GM21825 (cell line): ENCODE data around the gene EFHC1.

ENCODE experiments used
- ATAC-seq: cut with Tn5 transposase; IDR thresholded peaks from one replicate; pipeline ENCODE4 v1.9.1; 2021; ENCODE audit warnings: mild to moderate bottlenecking, moderate library complexity; ENCODE audit not compliant: unreplicated experiment

Gene EFHC1

GRCh38 chr6:52537001-52537753 is 117.0 kb downstream of the EFHC1 start:
- peak; percentile 66 for ATAC-seq

- no peak for ATAC-seq
These were observed 118.2 kb downstream of the EFHC1 start for GRCh38 chr6:52538252-52538900.

DNA sequence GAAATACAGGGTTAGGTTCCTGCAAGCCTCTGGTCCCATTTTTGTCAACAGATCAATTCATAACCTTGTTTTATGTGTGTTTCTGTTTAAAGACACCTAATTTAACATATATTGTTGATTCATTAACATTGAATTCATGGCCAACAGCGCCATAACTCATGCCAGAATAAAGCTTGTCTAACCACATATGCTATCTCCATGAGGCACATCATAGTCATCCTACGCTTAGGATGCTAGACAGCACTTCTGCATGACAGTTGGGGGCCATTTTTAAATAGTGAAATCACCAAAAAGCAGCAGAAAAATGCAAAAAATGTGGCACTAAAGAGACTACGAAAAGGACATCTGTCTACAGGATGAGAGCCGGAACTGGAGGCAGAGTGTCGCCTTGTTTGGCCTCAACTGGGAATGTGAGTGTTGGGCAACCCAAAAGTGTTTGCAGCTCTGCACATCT is 118.8 kb downstream of the EFHC1 start:
- ATAC-seq = no peak

DNA sequence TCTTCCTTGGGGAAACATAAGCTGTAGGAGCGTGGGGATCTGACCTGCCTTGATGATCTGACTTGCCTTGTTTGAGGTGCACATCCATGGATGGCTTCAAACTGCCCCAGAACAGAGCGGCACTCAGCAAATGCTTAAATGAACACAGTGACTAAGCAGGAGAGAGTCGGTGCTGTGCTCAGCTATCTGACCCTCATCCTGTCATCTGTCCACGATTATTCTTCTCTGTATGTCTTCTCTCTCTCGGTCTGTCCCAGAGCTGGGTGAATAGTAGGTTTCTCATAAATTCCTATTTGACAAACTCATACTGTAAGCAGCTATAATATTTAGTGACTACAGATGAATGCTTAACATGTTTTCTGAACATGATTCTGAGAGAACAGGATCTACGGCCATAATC is 119.5 kb downstream of the EFHC1 start:
- ATAC-seq = no peak

DNA sequence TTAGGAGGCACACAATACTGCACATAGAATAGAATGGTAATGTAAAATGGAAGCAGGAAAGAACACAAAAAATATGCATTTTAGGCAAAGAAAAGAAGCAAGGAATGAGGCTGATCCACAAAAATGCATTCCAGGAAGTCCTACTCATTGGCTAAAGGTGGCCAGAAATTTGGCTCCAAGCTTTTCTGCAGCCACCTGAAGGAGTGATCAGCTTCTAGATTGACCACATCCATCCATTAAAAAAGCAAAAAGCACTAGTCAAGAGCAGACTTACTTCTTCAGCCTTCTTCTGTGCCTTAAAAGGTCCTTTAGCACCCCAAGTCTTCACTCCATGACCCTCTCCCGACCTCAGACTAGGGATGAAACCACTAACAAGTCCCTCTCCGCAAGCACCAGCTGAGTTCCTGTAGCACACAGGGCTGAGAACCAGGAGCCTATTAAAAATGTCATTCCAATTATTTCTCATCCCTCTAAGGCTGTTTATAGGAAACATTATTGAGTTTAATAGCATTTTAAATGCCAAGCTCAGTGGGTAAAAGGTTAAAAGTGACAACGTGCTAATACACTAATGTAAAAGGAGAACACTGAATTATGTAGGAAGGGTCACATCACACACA is 120.3 kb downstream of the EFHC1 start:
- ATAC-seq = no peak

DNA sequence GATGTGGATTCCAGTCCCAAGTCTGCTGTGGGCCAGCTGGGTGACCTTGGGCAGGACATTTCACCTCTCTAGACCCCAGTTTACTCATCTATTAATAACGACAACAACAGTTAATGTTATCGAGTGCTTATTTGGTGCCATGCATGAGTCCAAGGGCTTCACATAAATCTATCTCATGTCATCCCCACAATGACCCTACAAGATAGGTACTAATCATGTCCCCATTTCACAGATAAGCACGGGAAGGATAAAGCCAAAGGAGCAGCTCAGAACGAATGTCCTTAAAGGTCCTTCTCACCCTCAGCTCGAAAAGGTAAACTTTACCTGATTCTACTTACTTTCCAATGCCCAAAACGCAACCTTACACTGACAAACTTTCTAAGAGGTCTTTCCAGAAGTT is 121.0 kb downstream of the EFHC1 start:
- ATAC-seq = no peak

DNA sequence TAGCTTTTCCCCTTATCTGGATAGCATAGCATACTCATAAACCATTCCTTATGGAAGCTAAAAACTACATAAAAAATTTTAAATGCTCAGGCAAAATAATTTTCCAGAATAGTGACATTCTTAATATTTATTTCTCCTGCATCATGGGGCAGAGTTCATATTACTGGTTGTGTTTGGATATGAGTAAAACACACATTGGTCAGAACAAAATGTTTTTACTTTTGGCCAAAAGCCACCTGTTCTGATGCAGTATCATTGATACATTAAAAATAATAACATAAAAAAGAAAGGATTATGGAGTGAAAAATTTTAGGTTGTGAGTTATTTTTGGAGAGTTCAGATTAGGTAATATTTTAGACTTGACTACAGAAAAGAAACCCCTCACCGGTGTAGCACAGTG is 123.1 kb downstream of the EFHC1 start:
- no peak for ATAC-seq

GRCh38 chr6:52543729-52544601 is 123.8 kb downstream of the EFHC1 start:
- ATAC-seq = no peak

GRCh38 chr6:52544602-52545405 is 124.7 kb downstream of the EFHC1 start:
- no peak for ATAC-seq

DNA sequence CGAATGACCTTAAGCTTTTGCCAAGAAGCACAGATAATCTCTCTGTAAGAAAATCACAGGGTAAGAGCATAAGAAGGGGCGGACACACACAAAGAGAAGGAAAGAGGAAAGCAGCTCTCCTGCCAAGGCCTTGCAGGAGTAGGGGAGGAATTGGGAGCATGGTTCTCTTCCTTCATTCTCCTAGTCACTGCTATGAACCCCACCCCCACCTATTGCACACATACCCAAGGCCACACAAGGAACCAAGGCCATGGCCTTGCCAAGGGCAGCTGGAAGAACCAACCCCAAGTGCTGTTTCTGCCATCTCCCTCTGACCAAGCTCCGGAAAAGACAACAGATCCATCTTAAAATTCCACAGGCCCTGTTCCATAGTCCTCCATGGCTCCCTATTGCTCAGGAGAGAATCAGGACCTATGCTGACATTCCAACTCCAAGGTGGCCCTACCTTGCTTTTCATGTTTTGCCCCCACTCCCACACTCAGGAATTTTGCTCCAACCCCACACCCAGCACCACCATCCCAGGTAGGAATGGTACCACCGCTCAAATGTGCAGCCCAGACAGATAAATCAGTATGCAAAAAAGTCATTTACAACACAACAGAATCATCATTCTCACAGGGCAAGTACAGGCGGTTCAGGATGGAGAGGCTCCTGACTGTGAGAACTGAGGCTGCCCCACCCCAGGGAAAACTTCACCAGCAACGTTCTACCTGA is 125.4 kb downstream of the EFHC1 start:
- ATAC-seq = no peak

DNA sequence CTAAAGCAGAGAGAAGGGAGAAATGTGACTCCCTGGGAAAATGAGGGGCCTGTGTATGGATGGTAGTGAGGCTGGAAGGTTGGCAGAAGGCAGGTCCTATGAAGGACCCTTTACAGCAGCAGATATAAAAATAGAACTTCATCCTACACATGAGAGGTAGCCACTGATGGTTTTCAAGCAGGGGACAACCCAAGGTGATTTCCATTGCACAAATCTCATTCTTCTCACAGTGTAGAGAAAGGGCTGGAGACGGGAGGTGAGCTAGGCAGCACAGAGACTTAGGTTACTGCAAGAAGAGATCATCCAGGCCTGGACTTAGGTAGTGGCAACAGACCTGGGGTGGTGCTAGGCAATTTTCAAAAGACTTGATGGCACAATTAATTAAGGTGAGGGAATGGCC is 126.0 kb downstream of the EFHC1 start:
- peak; percentile 46 for ATAC-seq

DNA sequence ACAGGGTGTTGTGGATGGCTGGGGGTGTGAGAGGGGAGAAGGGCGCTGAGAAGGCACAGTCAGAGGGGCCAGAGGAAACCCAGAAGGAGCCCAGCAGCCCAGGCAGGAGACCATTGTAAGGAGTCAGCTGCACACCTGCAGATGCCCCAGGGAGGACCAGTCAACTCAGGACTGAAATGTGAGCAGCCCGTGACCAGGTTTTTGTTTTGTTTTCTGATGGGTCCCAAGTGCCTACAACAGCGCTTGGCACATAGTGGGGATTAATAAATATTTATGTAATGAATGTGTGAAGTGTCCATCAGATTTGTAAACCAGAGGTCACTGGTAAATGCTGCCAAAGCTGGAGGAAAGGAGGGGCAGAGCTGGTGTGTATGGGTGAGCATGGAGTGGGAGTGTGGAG is 126.5 kb downstream of the EFHC1 start:
- peak; percentile 84 for ATAC-seq

GRCh38 chr6:52547647-52548352 is 127.7 kb downstream of the EFHC1 start:
- ATAC-seq = no peak

GRCh38 chr6:52548353-52548713 is 128.2 kb downstream of the EFHC1 start:
- ATAC-seq = no peak

DNA sequence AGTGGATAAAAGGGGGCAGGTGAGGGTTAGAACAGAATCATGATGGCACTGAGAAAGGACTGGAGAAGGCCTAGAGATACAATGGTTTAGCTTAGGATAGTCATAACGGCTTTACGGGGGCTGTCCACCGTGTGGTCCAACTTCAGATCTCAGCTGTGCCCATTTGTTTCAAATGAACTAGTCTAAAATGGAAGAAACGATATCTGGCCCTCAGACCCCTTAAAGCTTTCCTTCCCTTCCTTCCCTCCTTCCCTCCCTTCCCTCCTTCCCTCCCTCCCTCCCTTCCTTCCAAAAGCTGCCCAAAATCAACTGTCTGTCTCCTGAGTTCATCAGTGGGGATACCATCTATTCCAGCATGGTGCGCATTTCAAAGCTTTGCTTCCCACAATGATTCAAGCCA is 128.9 kb downstream of the EFHC1 start:
- no peak for ATAC-seq

- ATAC-seq = no peak
These were observed 129.3 kb downstream of the EFHC1 start for GRCh38 chr6:52549428-52549827.

DNA sequence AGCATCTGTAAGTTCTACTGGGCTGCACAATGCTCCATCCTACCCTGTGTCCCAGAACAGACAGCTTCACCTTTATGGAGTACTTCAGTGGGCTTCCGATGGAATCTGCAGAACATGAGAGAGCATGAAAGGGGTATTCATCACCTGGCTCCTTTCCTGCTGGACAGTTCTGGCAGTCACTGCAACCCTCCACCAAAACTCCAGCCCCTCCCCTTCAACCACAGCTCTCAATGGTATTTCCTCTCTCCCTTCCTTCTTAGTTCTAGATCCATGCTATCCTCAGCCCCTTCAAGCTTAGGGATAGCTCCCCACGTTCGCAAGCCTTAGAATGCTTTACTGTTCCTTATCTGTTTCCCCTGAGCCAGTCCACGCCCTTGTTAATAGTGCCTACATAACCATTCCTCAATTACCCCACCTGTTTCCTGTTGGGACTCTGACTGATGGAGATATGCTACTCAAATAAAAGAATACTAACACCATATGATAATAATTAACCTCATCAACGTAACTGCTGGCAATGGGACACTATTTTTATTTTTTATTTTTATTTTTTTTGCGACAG is 130.0 kb downstream of the EFHC1 start:
- no peak for ATAC-seq

GRCh38 chr6:52550870-52551269 is 130.7 kb downstream of the EFHC1 start:
- no peak for ATAC-seq
